Neural crest cell (in vitro differentiated cells): ENCODE results near the gene FAM117A. TPM values are rescaled to one million over a fixed set of nuclear protein-coding genes. Genes with fewer than 3 reads are reported as not detected.

ENCODE experiments used
- DNase-seq: peaks from one replicate; pipeline ENCODE4 v3.0.0; 2021; ENCODE audit warnings: low read depth, mixed read lengths, low spot score
- H3K27ac Mint-ChIP-seq: one replicate; pipeline ENCODE4 v1.8.0; 2021; ENCODE audit warnings: mild to moderate bottlenecking, mixed read lengths; ENCODE audit not compliant: unreplicated experiment
- H3K27me3 Mint-ChIP-seq: 2 replicates; pipeline ENCODE4 v1.8.0; 2021; ENCODE audit warnings: low read depth, mild to moderate bottlenecking, mixed read lengths
- H3K36me3 Mint-ChIP-seq: 2 replicates; pipeline ENCODE4 v1.8.0; 2021; ENCODE audit warnings: low read depth, mild to moderate bottlenecking, mixed read lengths
- H3K4me1 Mint-ChIP-seq: 2 replicates; pipeline ENCODE4 v1.8.0; 2021; ENCODE audit warnings: mixed read lengths
- H3K4me3 Mint-ChIP-seq: one replicate; pipeline ENCODE4 v1.8.0; 2021; ENCODE audit warnings: mild to moderate bottlenecking, mixed read lengths
- H3K9me3 Mint-ChIP-seq: 2 replicates; pipeline ENCODE4 v1.8.0; 2021; ENCODE audit warnings: mixed read lengths
- CTCF ChIP-seq: fragments of 200-600 bp; sonication (generic); conservative IDR thresholded peaks from 2 replicates; pipeline ENCODE4 v1.5.0; 2021; ENCODE audit warnings: antibody characterized with exemption, mild to moderate bottlenecking
- total RNA-seq: library from RNA; stranded (reverse); gene quantifications from 2 replicates; pipeline ENCODE4 v1.2.1, GENCODE V29; 2021

FAM117A gene
- total RNA-seq, 1 donor from 2014 or later = 17.0 TPM

- no peak overlapping the region for H3K27ac Mint-ChIP-seq
- DNase-seq = no peak
- no peaks in the 10 kb centered on the region for H3K36me3 Mint-ChIP-seq
- H3K9me3 Mint-ChIP-seq = no peaks in the 10 kb centered on the region
- no peaks in the 10 kb centered on the region for H3K27me3 Mint-ChIP-seq
- TF ChIP-seq CTCF = no peak
- H3K4me3 Mint-ChIP-seq = no peak overlapping the region
- H3K4me1 Mint-ChIP-seq = peaks cover 27% of the 10 kb centered on the region
Measured at GRCh38 chr17:49783791-49784190, 19.9 kb upstream of the FAM117A start.

- Mint-ChIP-seq H3K4me3 (peak overlapping the region; percentile 32), H3K27ac (peak overlapping the region; percentile 28), H3K4me1 (peaks cover 30% of the 10 kb centered on the region), H3K27me3 (no peaks in the 10 kb centered on the region), H3K9me3 (no peaks in the 10 kb centered on the region), H3K36me3 (no peaks in the 10 kb centered on the region)
- TF ChIP-seq CTCF = no peak
- no peak for DNase-seq
Measured at GRCh38 chr17:49783071-49783715, 19.3 kb upstream of the FAM117A start.

GRCh38 chr17:49779739-49780231, 15.9 kb upstream of the FAM117A start:
- Mint-ChIP-seq H3K4me3 (no peak overlapping the region), H3K9me3 (no peaks in the 10 kb centered on the region), H3K27me3 (no peaks in the 10 kb centered on the region), H3K36me3 (no peaks in the 10 kb centered on the region), H3K27ac (no peak overlapping the region), H3K4me1 (peaks cover 44% of the 10 kb centered on the region)
- peak; percentile 57 for TF ChIP-seq CTCF
- no peak for DNase-seq

GRCh38 chr17:49779156-49779738, 15.3 kb upstream of the FAM117A start:
- no peak for DNase-seq
- Mint-ChIP-seq H3K9me3 (no peaks in the 10 kb centered on the region), H3K4me1 (peaks cover 44% of the 10 kb centered on the region), H3K4me3 (no peak overlapping the region), H3K36me3 (no peaks in the 10 kb centered on the region), H3K27me3 (no peaks in the 10 kb centered on the region), H3K27ac (no peak overlapping the region)
- no peak for TF ChIP-seq CTCF

GRCh38 chr17:49777563-49777962, 13.6 kb upstream of the FAM117A start:
- Mint-ChIP-seq H3K4me3 (peak overlapping the region; percentile 13), H3K4me1 (peaks cover 38% of the 10 kb centered on the region), H3K27me3 (no peaks in the 10 kb centered on the region), H3K9me3 (no peaks in the 10 kb centered on the region), H3K36me3 (no peaks in the 10 kb centered on the region), H3K27ac (no peak overlapping the region)
- TF ChIP-seq CTCF = no peak
- no peak for DNase-seq
